ENCODE results near the gene ARMC9.
"Not testable (repeated sequence)": the region's sequence is repeated elsewhere in the genome, so short reads cannot be mapped to it uniquely, and the experiment has no call there.

Gene ARMC9

GRCh38 chr2:231364061-231364460 is 165.6 kb downstream of the ARMC9 start:
- DNase-seq (ENCODE audit: low spot score) = no peak

- peak; percentile 37 for DNase-seq (ENCODE audit: low spot score)
Measured at GRCh38 chr2:231364961-231365810, 166.8 kb downstream of the ARMC9 start.

- DNase-seq (ENCODE audit: low spot score) = no peak
Measured at GRCh38 chr2:231367178-231367577, 168.7 kb downstream of the ARMC9 start.

- DNase-seq (ENCODE audit: low spot score) = no peak
Measured at GRCh38 chr2:231369580-231370428, 171.4 kb downstream of the ARMC9 start.

- no peak for DNase-seq (ENCODE audit: low spot score)
Measured at GRCh38 chr2:231370429-231370748, 172.0 kb downstream of the ARMC9 start.

GRCh38 chr2:231370749-231371429 is 172.5 kb downstream of the ARMC9 start:
- DNase-seq (ENCODE audit: low spot score) = no peak

- no peak for DNase-seq (ENCODE audit: low spot score)
Measured at GRCh38 chr2:231371430-231372054, 173.1 kb downstream of the ARMC9 start.

GRCh38 chr2:231372326-231372725 is 173.9 kb downstream of the ARMC9 start:
- no peak for DNase-seq (ENCODE audit: low spot score)

GRCh38 chr2:231373184-231373583 is 174.8 kb downstream of the ARMC9 start:
- no peak for DNase-seq (ENCODE audit: low spot score)

GRCh38 chr2:231373786-231374349 is 175.4 kb downstream of the ARMC9 start:
- DNase-seq (ENCODE audit: low spot score) = no peak

GRCh38 chr2:231374771-231375170 is 176.3 kb downstream of the ARMC9 start:
- no peak for DNase-seq (ENCODE audit: low spot score)

- DNase-seq (ENCODE audit: low spot score) = not testable (repeated sequence)
Measured at GRCh38 chr2:231375994-231376615, 177.7 kb downstream of the ARMC9 start.

- no peak for DNase-seq (ENCODE audit: low spot score)
Measured at GRCh38 chr2:231376857-231377256, 178.4 kb downstream of the ARMC9 start.

- no peak for DNase-seq (ENCODE audit: low spot score)
Measured at GRCh38 chr2:231378026-231378722, 179.7 kb downstream of the ARMC9 start.

GRCh38 chr2:231379266-231380215 is 181.1 kb downstream of the ARMC9 start:
- no peak for DNase-seq (ENCODE audit: low spot score)

- DNase-seq (ENCODE audit: low spot score) = no peak
Measured at GRCh38 chr2:231380307-231380706, 181.9 kb downstream of the ARMC9 start.

- no peak for DNase-seq (ENCODE audit: low spot score)
Measured at GRCh38 chr2:231380991-231381847, 182.8 kb downstream of the ARMC9 start.

GRCh38 chr2:231382116-231382515 is 183.7 kb downstream of the ARMC9 start:
- no peak for DNase-seq (ENCODE audit: low spot score)

All from D341Med (cell line).